ENCODE data around the gene ACYP2.
A peak's percentile ranks its signal among the peaks of the same experiment; 100 is the strongest.

ACYP2 gene

DNA sequence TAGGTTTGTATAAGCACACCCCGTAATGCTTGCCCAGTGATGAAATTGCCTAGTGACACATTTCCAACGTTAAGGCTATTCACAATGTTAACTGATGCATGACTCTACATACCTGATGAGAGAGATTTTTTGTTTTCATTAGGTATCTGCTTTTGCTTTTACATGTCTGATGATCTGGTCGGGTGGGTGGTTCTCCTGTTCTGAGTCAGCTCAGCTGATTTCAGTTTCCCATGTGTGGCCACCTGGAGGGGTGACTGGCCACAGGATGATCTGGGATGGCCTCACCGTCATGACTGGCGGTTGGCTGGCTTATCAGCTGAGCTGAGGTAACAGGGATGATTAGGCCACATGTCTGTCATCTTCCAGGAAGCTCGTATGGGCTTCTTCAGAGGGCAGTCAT, 33.8 kb upstream of the ACYP2 start:
- ATAC-seq, result no peak

DNA sequence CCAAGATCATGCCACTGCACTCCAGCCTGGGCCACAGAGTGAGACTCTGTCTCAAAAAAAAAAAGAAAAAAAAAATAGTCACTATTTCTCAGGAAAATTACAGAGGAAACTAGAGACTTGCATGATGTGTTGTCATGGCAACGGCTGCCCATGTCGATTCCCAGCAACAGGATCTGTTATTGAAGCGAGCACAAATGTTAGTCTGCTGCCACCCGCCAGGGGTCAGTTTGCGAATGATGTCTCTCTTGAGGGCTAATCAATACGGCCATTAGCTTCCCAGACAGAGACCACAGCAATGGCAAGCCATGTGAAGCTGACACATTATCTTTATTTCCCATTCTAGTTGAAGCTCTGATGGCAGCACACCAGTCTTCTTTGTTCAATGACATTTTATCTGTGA, 32.4 kb upstream of the ACYP2 start:
- no peak for TF ChIP-seq ESRRG (CRISPR knock-in tag; IDR thresholded peaks at IDR 0.05)
- ATAC-seq, result no peak

More for the DNA sequence above, 33.8 kb upstream of the ACYP2 start:
- TF ChIP-seq TCF4 (CRISPR knock-in tag; IDR thresholded peaks at IDR 0.05; ENCODE audit: borderline replicate concordance), result no peak
- TF ChIP-seq ZNF70 (CRISPR knock-in tag; IDR thresholded peaks at IDR 0.05), result no peak
- TF ChIP-seq ZC3H10 (CRISPR knock-in tag; IDR thresholded peaks at IDR 0.05), result no peak

DNA sequence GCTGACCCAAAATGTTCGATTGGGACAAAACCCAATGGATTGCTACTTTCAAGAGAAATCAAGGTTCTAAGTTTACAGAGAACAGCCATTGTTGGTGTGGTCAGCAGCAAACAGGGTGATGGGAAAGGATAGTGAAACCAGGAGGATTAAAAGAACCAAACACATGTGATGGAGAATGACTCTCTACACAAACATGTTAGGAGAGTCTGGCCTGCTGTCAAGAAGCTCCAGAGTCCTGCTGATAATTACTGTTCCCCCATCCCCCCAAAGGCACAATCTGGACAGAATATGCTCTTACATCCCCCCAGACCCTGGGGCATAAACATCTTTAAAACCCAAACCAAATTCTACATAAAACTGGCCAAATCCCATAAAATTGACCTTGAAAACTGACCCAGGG, 32.0 kb upstream of the ACYP2 start:
- no peak for TF ChIP-seq ZFP30 (CRISPR knock-in tag; IDR thresholded peaks at IDR 0.05)
- TF ChIP-seq, protein P1, sequence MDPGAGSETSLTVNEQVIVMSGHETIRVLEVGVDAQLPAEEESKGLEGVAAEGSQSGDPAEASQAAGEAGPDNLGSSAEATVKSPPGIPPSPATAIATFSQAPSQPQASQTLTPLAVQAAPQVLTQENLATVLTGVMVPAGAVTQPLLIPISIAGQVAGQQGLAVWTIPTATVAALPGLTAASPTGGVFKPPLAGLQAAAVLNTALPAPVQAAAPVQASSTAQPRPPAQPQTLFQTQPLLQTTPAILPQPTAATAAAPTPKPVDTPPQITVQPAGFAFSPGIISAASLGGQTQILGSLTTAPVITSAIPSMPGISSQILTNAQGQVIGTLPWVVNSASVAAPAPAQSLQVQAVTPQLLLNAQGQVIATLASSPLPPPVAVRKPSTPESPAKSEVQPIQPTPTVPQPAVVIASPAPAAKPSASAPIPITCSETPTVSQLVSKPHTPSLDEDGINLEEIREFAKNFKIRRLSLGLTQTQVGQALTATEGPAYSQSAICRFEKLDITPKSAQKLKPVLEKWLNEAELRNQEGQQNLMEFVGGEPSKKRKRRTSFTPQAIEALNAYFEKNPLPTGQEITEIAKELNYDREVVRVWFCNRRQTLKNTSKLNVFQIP (CRISPR knock-in tag; IDR thresholded peaks at IDR 0.05; ENCODE audit: borderline replicate concordance, low read depth), result no peak
- ATAC-seq, result no peak

DNA sequence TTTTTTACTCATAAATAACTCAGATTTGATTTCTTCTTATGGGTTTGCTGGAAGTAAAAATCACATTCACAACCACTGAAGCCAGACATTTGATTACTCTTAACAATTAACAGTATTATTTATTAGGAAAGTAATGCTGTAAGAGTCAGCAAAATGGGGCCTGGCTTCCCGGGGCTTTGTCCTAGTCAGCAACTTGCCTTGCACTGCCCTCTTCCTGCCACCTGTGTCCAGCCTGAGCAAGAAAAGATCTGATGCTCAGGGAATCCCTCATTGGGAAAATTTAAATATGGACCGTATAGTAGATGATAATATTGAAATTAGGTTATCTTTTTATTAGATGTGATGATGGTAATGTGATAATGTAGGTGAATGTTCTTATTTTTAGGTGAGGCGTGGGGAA, 30.8 kb upstream of the ACYP2 start:
- ATAC-seq, result peak; percentile 65
- TF ChIP-seq SNAI2 (CRISPR knock-in tag; IDR thresholded peaks at IDR 0.05) (no peak), ZNF8 (CRISPR knock-in tag; IDR thresholded peaks at IDR 0.05) (no peak), OSR1 (CRISPR knock-in tag; IDR thresholded peaks at IDR 0.05) (no peak), ZC3H10 (CRISPR knock-in tag; IDR thresholded peaks at IDR 0.05) (no peak), RARB (CRISPR knock-in tag; IDR thresholded peaks at IDR 0.05) (no peak), ESRRG (CRISPR knock-in tag; IDR thresholded peaks at IDR 0.05) (no peak), BACH2 (CRISPR knock-in tag; IDR thresholded peaks at IDR 0.05; ENCODE audit: borderline replicate concordance) (no peak)
- TF ChIP-seq, protein P2, sequence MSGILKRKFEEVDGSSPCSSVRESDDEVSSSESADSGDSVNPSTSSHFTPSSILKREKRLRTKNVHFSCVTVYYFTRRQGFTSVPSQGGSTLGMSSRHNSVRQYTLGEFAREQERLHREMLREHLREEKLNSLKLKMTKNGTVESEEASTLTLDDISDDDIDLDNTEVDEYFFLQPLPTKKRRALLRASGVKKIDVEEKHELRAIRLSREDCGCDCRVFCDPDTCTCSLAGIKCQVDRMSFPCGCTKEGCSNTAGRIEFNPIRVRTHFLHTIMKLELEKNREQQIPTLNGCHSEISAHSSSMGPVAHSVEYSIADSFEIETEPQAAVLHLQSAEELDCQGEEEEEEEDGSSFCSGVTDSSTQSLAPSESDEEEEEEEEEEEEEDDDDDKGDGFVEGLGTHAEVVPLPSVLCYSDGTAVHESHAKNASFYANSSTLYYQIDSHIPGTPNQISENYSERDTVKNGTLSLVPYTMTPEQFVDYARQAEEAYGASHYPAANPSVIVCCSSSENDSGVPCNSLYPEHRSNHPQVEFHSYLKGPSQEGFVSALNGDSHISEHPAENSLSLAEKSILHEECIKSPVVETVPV (CRISPR knock-in tag; IDR thresholded peaks at IDR 0.05), result no peak

DNA sequence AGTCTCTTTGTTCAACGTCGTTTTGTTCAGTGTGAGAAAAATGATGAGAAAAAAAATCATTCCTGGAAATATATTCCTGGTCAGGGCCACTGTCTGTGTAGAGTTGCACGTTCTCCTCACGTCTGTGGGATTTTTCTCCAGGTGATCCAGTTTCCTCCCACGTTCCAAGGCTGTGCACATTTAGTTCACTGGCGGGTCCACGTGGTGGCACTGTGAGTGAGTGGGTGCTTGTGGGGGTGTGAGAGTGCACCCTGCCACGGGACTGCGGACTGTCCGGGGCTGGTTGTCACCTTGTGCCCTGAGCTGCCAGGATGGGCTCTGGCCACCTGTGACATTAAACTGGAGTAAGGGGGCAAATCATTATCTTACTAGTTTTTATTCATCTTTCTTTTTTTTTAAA, 30.3 kb upstream of the ACYP2 start:
- TF ChIP-seq, protein P3, sequence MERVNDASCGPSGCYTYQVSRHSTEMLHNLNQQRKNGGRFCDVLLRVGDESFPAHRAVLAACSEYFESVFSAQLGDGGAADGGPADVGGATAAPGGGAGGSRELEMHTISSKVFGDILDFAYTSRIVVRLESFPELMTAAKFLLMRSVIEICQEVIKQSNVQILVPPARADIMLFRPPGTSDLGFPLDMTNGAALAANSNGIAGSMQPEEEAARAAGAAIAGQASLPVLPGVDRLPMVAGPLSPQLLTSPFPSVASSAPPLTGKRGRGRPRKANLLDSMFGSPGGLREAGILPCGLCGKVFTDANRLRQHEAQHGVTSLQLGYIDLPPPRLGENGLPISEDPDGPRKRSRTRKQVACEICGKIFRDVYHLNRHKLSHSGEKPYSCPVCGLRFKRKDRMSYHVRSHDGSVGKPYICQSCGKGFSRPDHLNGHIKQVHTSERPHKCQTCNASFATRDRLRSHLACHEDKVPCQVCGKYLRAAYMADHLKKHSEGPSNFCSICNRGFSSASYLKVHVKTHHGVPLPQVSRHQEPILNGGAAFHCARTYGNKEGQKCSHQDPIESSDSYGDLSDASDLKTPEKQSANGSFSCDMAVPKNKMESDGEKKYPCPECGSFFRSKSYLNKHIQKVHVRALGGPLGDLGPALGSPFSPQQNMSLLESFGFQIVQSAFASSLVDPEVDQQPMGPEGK (CRISPR knock-in tag; IDR thresholded peaks at IDR 0.05; ENCODE audit: borderline replicate concordance), result no peak
- TF ChIP-seq, protein P4, sequence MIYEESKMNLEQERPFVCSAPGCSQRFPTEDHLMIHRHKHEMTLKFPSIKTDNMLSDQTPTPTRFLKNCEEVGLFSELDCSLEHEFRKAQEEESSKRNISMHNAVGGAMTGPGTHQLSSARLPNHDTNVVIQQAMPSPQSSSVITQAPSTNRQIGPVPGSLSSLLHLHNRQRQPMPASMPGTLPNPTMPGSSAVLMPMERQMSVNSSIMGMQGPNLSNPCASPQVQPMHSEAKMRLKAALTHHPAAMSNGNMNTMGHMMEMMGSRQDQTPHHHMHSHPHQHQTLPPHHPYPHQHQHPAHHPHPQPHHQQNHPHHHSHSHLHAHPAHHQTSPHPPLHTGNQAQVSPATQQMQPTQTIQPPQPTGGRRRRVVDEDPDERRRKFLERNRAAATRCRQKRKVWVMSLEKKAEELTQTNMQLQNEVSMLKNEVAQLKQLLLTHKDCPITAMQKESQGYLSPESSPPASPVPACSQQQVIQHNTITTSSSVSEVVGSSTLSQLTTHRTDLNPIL (CRISPR knock-in tag; IDR thresholded peaks at IDR 0.05; ENCODE audit: low read depth), result no peak
- TF ChIP-seq GLIS3 (CRISPR knock-in tag; IDR thresholded peaks at IDR 0.05) (no peak), BACH2 (CRISPR knock-in tag; IDR thresholded peaks at IDR 0.05; ENCODE audit: borderline replicate concordance) (no peak), CSDC2 (CRISPR knock-in tag; IDR thresholded peaks at IDR 0.05) (no peak), ZFP30 (CRISPR knock-in tag; IDR thresholded peaks at IDR 0.05) (no peak), TOX (CRISPR knock-in tag; IDR thresholded peaks at IDR 0.05; ENCODE audit: borderline replicate concordance) (no peak), PPARA (CRISPR knock-in tag; IDR thresholded peaks at IDR 0.05; ENCODE audit: borderline replicate concordance) (no peak), ZC3H10 (CRISPR knock-in tag; IDR thresholded peaks at IDR 0.05) (no peak), ESRRG (CRISPR knock-in tag; IDR thresholded peaks at IDR 0.05) (no peak), ZNF8 (CRISPR knock-in tag; IDR thresholded peaks at IDR 0.05) (no peak)

DNA sequence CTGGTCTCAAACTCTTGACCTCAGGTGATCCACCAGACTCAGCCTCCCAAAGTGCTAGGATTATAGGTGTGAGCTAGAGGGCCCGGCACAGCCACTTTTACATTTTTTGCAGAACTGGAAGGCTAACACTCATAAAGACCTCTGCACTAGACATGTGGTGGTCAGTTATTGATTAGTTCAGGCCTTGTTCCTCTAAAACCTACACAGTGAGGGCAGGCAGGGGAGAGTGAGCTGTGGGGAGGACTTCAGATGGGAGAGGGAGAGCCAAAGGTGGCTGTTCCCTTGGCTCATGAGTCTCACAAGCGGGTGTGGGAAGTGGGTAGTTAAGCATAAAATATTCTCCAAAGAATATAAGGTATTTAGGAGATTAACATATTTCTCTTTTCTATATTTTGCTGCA, 29.3 kb upstream of the ACYP2 start:
- ATAC-seq, result no peak
- TF ChIP-seq, protein P2 (CRISPR knock-in tag; IDR thresholded peaks at IDR 0.05), result no peak
- TF ChIP-seq ZFP3 (CRISPR knock-in tag; IDR thresholded peaks at IDR 0.05) (no peak), ZFP30 (CRISPR knock-in tag; IDR thresholded peaks at IDR 0.05) (no peak), BACH2 (CRISPR knock-in tag; IDR thresholded peaks at IDR 0.05; ENCODE audit: borderline replicate concordance) (no peak), ISL1 (CRISPR knock-in tag; IDR thresholded peaks at IDR 0.05) (no peak), TCF4 (CRISPR knock-in tag; IDR thresholded peaks at IDR 0.05; ENCODE audit: borderline replicate concordance) (no peak), ESRRG (CRISPR knock-in tag; IDR thresholded peaks at IDR 0.05) (no peak), CSDC2 (CRISPR knock-in tag; IDR thresholded peaks at IDR 0.05) (no peak)
- TF ChIP-seq, protein P5, sequence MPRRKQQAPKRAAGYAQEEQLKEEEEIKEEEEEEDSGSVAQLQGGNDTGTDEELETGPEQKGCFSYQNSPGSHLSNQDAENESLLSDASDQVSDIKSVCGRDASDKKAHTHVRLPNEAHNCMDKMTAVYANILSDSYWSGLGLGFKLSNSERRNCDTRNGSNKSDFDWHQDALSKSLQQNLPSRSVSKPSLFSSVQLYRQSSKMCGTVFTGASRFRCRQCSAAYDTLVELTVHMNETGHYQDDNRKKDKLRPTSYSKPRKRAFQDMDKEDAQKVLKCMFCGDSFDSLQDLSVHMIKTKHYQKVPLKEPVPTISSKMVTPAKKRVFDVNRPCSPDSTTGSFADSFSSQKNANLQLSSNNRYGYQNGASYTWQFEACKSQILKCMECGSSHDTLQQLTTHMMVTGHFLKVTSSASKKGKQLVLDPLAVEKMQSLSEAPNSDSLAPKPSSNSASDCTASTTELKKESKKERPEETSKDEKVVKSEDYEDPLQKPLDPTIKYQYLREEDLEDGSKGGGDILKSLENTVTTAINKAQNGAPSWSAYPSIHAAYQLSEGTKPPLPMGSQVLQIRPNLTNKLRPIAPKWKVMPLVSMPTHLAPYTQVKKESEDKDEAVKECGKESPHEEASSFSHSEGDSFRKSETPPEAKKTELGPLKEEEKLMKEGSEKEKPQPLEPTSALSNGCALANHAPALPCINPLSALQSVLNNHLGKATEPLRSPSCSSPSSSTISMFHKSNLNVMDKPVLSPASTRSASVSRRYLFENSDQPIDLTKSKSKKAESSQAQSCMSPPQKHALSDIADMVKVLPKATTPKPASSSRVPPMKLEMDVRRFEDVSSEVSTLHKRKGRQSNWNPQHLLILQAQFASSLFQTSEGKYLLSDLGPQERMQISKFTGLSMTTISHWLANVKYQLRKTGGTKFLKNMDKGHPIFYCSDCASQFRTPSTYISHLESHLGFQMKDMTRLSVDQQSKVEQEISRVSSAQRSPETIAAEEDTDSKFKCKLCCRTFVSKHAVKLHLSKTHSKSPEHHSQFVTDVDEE (CRISPR knock-in tag; IDR thresholded peaks at IDR 0.05), result no peak
- TF ChIP-seq, protein P1 (CRISPR knock-in tag; IDR thresholded peaks at IDR 0.05; ENCODE audit: borderline replicate concordance, low read depth), result no peak

More for the DNA sequence above, 30.3 kb upstream of the ACYP2 start:
- no peak for ATAC-seq
